ENCODE measurements around the gene CXCR4.

DNA sequence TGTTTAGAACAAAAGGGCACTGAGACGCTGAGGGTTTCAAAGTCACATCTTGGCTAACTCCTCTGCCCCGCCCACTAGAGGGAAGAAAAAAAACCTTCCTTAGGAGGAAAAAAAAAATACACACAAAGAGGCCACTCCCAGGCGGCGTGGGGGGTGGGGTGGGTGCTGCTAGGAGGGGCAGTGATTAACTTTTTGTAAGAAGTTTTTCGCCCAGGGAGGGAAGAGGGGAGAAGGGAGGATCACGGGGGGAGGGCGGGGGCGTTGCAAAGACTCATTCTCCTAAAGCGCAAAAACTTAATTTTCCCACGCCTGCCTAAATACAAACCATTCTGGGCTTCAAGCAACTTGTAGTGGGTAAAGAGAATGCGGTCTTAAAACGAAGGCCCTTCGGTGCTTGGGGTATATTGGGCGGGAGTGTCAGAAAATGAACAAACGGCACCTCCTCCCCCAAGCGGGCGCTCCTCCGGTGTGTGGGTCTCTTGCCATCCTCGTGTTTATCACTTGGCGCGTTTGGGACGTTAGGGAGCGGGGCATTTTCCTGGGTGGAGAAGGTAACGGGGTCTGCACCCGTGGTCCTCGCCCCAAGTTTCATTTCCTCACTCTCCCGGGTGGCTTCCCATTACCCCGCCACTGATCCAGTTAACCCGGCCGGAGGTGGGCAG is 1.7 kb downstream of the CXCR4 start:
- TF ChIP-seq, protein P1, sequence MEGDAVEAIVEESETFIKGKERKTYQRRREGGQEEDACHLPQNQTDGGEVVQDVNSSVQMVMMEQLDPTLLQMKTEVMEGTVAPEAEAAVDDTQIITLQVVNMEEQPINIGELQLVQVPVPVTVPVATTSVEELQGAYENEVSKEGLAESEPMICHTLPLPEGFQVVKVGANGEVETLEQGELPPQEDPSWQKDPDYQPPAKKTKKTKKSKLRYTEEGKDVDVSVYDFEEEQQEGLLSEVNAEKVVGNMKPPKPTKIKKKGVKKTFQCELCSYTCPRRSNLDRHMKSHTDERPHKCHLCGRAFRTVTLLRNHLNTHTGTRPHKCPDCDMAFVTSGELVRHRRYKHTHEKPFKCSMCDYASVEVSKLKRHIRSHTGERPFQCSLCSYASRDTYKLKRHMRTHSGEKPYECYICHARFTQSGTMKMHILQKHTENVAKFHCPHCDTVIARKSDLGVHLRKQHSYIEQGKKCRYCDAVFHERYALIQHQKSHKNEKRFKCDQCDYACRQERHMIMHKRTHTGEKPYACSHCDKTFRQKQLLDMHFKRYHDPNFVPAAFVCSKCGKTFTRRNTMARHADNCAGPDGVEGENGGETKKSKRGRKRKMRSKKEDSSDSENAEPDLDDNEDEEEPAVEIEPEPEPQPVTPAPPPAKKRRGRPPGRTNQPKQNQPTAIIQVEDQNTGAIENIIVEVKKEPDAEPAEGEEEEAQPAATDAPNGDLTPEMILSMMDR (IDR thresholded peaks at IDR 0.05): no peak
- TF ChIP-seq POLR2A (IDR thresholded peaks at IDR 0.05): peak; percentile 8 to 45

All from Peyer's patch (tissue), 4 donors.